Measurements from ENCODE around the gene KCNIP4.

Gene KCNIP4

DNA sequence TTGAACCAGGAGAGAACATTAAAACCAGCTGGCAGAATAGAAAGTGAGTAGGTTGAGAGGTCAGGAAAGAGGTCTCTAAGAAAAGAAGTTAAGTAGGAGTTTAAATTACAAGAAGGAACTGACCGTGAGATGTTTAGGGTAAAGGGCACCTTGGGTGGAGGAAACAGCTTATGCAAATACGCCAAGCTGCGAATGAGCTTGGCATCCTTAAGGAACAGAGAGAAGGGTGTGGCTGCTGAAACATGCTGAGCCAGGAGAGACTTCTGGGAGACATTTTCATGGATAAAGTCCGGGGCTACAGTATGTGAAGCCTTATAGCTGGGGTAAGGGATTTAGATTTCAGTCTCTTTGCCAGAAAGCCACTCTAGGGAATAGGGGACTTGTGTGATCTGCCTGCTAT, 249.1 kb downstream of the KCNIP4 start:
- no peaks in the 10 kb centered on the region for H3K36me3 ChIP-seq (ENCODE audit: control insufficient read depth, insufficient read depth, low read length)
- H3K4me3 ChIP-seq (ENCODE audit: low read length) = no peak overlapping the region
- no peaks in the 10 kb centered on the region for H3K9me3 ChIP-seq (ENCODE audit: control insufficient read depth, low read length)
- no peaks in the 10 kb centered on the region for H3K27me3 ChIP-seq (ENCODE audit: control insufficient read depth, insufficient read depth, low read length)
- peaks cover 8% of the 10 kb centered on the region for H3K4me1 ChIP-seq (ENCODE audit: control insufficient read depth, insufficient read depth, low read length)
- no peak overlapping the region for H3K9ac ChIP-seq (ENCODE audit: low read length)

DNA sequence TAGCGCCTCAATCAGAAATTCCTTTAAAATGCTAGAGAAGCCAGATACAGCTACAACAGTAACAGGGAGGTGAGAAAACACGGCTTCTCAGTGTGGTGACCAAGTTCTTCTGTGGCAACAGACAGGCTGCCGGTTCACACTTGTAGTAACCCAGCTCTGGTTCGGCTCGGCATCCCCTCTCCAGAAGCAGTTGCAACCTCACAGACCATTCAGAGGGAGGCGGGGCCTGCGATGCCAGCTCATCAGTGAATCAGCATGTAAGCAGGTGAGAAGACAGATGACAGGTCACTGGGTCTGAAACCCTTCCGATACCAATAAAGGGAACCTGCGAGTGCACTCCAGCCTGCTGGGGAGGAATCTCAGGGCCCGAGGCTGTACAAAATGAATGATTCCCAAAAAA, 251.0 kb downstream of the KCNIP4 start:
- Histone ChIP-seq H3K9ac (ENCODE audit: low read length) (no peak overlapping the region), H3K27me3 (ENCODE audit: control insufficient read depth, insufficient read depth, low read length) (no peaks in the 10 kb centered on the region), H3K4me3 (ENCODE audit: low read length) (no peak overlapping the region), H3K36me3 (ENCODE audit: control insufficient read depth, insufficient read depth, low read length) (no peaks in the 10 kb centered on the region), H3K9me3 (ENCODE audit: control insufficient read depth, low read length) (no peaks in the 10 kb centered on the region), H3K4me1 (ENCODE audit: control insufficient read depth, insufficient read depth, low read length) (peaks cover 8% of the 10 kb centered on the region)

DNA sequence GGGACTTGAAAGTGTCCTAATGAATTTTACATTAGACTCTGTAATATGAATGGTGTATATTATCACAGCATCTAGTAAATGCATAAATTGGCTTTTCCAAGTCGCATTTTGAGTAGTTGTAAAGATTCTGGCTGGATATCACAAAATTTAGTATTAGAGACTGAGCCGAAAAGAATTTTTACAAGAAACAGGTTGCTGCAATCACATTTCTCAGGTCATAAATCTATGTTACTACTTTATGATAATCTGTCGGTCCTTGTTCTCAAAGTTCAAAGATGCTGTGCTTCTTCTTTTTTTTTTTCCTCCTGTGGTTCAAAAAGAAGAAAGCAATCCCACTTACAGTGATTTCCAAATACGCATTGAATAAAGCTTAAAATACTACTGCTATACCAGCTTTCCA, 253.4 kb downstream of the KCNIP4 start:
- no peaks in the 10 kb centered on the region for H3K9me3 ChIP-seq (ENCODE audit: control insufficient read depth, low read length)
- H3K4me3 ChIP-seq (ENCODE audit: low read length) = no peak overlapping the region
- H3K36me3 ChIP-seq (ENCODE audit: control insufficient read depth, insufficient read depth, low read length) = no peaks in the 10 kb centered on the region
- peaks cover 8% of the 10 kb centered on the region for H3K4me1 ChIP-seq (ENCODE audit: control insufficient read depth, insufficient read depth, low read length)
- no peak overlapping the region for H3K9ac ChIP-seq (ENCODE audit: low read length)
- H3K27me3 ChIP-seq (ENCODE audit: control insufficient read depth, insufficient read depth, low read length) = no peaks in the 10 kb centered on the region

DNA sequence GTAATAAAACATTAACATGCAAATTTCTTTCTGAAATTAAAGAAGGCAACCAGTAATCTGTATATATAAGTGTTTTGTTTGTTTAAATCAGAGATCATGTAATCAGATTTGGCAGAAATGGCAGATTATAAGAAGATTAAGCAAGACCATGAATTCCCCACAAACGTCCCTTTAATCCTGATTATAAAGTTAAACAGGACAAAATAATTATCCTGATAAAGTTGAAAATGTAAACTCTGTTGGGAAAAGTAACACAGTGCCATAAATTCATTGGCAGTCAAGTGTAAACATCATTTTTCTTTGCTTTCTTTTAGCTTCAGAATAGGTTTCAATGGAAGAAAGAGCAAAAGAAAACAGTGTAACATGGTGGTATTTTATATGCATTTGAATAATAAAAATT, 256.3 kb downstream of the KCNIP4 start:
- Histone ChIP-seq H3K9ac (ENCODE audit: low read length) (no peak overlapping the region), H3K27me3 (ENCODE audit: control insufficient read depth, insufficient read depth, low read length) (no peaks in the 10 kb centered on the region), H3K9me3 (ENCODE audit: control insufficient read depth, low read length) (no peaks in the 10 kb centered on the region), H3K36me3 (ENCODE audit: control insufficient read depth, insufficient read depth, low read length) (no peaks in the 10 kb centered on the region), H3K4me3 (ENCODE audit: low read length) (no peak overlapping the region), H3K4me1 (ENCODE audit: control insufficient read depth, insufficient read depth, low read length) (no peaks in the 10 kb centered on the region)

DNA sequence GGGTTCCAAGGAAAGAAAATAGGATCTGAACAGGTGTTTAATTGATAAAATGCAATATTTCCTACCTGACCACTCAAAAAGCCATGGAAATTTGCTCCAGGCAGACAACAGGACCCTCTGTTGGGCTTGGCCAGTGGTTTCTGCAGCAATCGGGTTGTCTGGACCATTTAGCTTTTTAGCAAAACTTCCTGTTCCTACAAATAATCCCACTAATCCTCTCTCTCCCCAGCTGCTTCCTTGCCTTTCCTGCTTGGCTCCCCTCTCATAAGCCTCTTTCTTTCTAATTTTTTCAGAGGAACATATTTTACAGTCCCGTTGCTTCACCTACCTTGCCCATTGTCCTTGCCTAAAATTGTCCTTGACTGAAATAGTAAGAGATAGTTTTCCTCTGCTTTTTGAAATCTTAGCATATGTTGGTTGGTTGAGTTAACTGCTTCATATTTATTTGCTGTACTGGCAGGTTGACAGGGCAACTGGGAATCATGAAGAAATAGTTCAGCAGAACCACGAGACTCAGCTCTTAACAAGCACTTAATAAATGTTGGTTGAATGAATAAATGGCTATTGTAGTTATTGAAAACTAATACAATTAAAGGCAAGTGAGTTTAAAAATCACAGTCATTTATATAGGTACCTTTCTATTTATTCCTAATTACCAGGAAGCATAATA, 259.8 kb downstream of the KCNIP4 start:
- Histone ChIP-seq H3K4me3 (ENCODE audit: low read length) (no peak overlapping the region), H3K9ac (ENCODE audit: low read length) (no peak overlapping the region), H3K4me1 (ENCODE audit: control insufficient read depth, insufficient read depth, low read length) (no peaks in the 10 kb centered on the region), H3K27me3 (ENCODE audit: control insufficient read depth, insufficient read depth, low read length) (no peaks in the 10 kb centered on the region), H3K36me3 (ENCODE audit: control insufficient read depth, insufficient read depth, low read length) (no peaks in the 10 kb centered on the region), H3K9me3 (ENCODE audit: control insufficient read depth, low read length) (no peaks in the 10 kb centered on the region)

DNA sequence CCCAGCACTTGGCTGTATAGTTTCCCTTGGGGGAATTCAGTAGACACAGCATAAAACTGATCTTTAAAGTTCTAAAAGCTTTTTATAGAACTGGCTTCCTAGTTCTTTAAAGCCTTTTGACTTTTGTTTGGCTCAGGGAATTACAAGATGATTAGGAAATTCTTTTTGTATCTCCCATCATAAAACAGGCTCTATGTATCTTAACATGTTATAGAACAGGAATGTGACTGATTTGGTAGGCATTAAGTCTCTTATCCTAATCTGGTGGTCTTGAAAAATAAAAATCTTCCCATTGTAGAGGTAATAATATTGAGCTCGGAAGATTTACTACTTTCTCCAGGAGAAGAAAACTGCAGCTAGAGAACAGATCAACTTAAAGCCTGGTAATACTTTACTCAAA, 262.7 kb downstream of the KCNIP4 start:
- no peaks in the 10 kb centered on the region for H3K9me3 ChIP-seq (ENCODE audit: control insufficient read depth, low read length)
- no peak overlapping the region for H3K9ac ChIP-seq (ENCODE audit: low read length)
- no peaks in the 10 kb centered on the region for H3K27me3 ChIP-seq (ENCODE audit: control insufficient read depth, insufficient read depth, low read length)
- no peaks in the 10 kb centered on the region for H3K36me3 ChIP-seq (ENCODE audit: control insufficient read depth, insufficient read depth, low read length)
- H3K4me3 ChIP-seq (ENCODE audit: low read length) = no peak overlapping the region
- H3K4me1 ChIP-seq (ENCODE audit: control insufficient read depth, insufficient read depth, low read length) = no peaks in the 10 kb centered on the region

DNA sequence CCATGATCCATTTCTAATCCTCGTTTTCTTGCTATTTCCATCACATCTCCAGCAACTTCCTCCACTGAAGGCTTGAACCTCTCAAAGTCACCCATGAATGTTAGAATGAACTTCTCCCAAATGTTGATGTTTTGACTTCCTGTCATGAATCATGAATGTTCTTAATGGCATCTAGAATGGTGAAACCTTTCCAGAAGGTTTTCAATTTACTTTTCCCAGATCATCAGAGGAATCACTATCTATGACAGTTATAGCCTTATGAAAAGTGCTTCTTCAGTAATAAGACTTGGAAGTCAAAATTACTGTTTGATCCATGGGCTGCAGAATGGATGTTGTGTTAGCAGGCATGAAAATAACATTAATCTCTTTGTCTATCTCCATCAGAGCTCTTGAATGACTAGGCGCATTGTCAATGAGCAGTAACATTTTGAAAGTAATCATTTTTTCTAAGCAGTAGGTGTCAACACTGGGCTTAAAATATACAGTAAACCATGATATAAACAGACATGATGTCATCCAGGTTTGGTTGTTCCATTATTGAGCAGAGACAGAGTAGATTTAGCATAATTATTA, 268.2 kb downstream of the KCNIP4 start:
- no peaks in the 10 kb centered on the region for H3K4me1 ChIP-seq (ENCODE audit: control insufficient read depth, insufficient read depth, low read length)

DNA sequence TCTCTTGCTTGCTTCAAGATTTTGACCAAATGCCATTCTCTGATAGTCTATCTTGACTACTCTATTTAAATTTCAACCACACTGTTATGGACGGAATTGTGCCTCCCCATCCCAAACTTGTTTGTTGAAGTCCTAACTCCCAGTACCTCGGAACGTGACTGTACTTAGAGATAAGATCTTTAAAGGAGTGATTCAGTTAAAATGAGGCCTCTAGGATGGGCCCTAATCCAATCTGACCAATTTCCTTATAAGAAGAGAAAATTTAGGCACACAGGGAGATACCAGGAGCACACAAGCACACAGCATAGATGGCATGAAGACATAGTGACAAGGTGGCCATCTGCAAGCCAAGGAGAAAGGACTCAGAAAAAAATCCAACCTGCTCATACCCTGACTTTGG, 269.9 kb downstream of the KCNIP4 start:
- no peaks in the 10 kb centered on the region for H3K4me1 ChIP-seq (ENCODE audit: control insufficient read depth, insufficient read depth, low read length)
- H3K9ac ChIP-seq (ENCODE audit: low read length) = no peak overlapping the region
- H3K9me3 ChIP-seq (ENCODE audit: control insufficient read depth, low read length) = no peaks in the 10 kb centered on the region
- H3K27me3 ChIP-seq (ENCODE audit: control insufficient read depth, insufficient read depth, low read length) = no peaks in the 10 kb centered on the region
- no peaks in the 10 kb centered on the region for H3K36me3 ChIP-seq (ENCODE audit: control insufficient read depth, insufficient read depth, low read length)
- H3K4me3 ChIP-seq (ENCODE audit: low read length) = no peak overlapping the region

More for the DNA sequence above, 268.2 kb downstream of the KCNIP4 start:
- no peak overlapping the region for H3K9ac ChIP-seq (ENCODE audit: low read length)
- H3K4me3 ChIP-seq (ENCODE audit: low read length) = no peak overlapping the region
- no peaks in the 10 kb centered on the region for H3K9me3 ChIP-seq (ENCODE audit: control insufficient read depth, low read length)
- no peaks in the 10 kb centered on the region for H3K36me3 ChIP-seq (ENCODE audit: control insufficient read depth, insufficient read depth, low read length)
- H3K27me3 ChIP-seq (ENCODE audit: control insufficient read depth, insufficient read depth, low read length) = no peaks in the 10 kb centered on the region

DNA sequence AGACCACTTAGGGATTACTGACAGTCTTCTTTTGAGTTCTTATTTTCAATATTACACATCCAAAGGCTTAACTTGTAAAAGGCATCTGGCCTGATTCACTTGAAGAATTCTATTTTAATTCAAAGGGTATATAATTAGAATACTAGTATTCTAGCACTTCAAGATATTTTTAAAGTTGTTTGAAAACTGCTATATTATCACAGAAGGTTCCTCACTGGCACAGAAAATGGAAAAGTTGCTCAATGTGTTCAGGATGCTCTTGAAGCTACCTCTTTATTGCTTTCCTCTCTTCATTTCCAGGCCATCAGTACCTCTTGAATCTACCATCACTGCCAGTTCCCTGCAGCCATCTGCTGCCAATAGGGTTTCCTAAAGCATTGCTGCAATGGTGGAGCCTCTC, 271.4 kb downstream of the KCNIP4 start:
- no peaks in the 10 kb centered on the region for H3K36me3 ChIP-seq (ENCODE audit: control insufficient read depth, insufficient read depth, low read length)
- no peaks in the 10 kb centered on the region for H3K9me3 ChIP-seq (ENCODE audit: control insufficient read depth, low read length)
- H3K4me3 ChIP-seq (ENCODE audit: low read length) = no peak overlapping the region
- H3K9ac ChIP-seq (ENCODE audit: low read length) = no peak overlapping the region
- no peaks in the 10 kb centered on the region for H3K4me1 ChIP-seq (ENCODE audit: control insufficient read depth, insufficient read depth, low read length)
- no peaks in the 10 kb centered on the region for H3K27me3 ChIP-seq (ENCODE audit: control insufficient read depth, insufficient read depth, low read length)

DNA sequence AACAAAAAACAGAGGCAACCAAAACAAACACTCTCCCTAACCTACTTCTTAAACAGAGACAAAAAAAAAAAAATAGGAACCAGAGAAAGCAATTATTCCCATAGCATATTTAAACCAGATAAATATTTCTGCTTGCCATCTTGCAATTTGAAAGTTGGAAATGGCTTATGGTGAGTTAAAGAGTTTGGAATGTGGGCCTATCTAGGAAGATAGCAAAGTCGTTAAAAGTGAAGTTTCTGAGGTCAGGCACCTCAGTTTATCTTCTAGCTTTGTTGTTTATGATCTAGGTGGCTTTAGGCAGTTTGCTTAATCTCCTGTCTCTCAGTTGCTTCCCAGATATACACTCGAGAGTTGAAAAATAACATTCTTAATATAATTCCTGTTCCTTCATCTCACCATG, 284.2 kb downstream of the KCNIP4 start:
- H3K36me3 ChIP-seq (ENCODE audit: control insufficient read depth, insufficient read depth, low read length) = no peaks in the 10 kb centered on the region
- H3K27me3 ChIP-seq (ENCODE audit: control insufficient read depth, insufficient read depth, low read length) = no peaks in the 10 kb centered on the region
- H3K4me3 ChIP-seq (ENCODE audit: low read length) = no peak overlapping the region
- no peaks in the 10 kb centered on the region for H3K4me1 ChIP-seq (ENCODE audit: control insufficient read depth, insufficient read depth, low read length)
- H3K9me3 ChIP-seq (ENCODE audit: control insufficient read depth, low read length) = no peaks in the 10 kb centered on the region
- no peak overlapping the region for H3K9ac ChIP-seq (ENCODE audit: low read length)

DNA sequence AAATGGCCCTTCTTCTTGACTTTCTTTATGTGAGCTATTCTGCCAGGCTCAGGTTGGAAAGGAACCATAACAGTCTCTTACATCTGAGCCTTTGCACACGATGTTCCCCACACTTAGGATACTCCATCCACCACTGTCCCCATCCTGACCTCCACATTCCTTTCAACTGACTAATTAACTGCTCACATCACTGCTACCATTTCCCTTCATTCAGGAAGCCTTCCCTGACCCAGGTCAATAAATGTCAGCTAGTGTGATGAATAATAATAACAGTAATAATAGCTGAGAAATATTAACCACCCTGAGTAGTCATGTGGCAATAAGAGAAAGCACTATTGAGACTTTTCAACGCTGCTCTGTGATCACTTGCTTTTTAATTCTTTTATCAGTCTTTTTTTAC, 291.7 kb downstream of the KCNIP4 start:
- Histone ChIP-seq H3K27me3 (ENCODE audit: control insufficient read depth, insufficient read depth, low read length) (no peaks in the 10 kb centered on the region), H3K9me3 (ENCODE audit: control insufficient read depth, low read length) (no peaks in the 10 kb centered on the region), H3K4me1 (ENCODE audit: control insufficient read depth, insufficient read depth, low read length) (no peaks in the 10 kb centered on the region), H3K4me3 (ENCODE audit: low read length) (no peak overlapping the region), H3K36me3 (ENCODE audit: control insufficient read depth, insufficient read depth, low read length) (no peaks in the 10 kb centered on the region), H3K9ac (ENCODE audit: low read length) (no peak overlapping the region)

DNA sequence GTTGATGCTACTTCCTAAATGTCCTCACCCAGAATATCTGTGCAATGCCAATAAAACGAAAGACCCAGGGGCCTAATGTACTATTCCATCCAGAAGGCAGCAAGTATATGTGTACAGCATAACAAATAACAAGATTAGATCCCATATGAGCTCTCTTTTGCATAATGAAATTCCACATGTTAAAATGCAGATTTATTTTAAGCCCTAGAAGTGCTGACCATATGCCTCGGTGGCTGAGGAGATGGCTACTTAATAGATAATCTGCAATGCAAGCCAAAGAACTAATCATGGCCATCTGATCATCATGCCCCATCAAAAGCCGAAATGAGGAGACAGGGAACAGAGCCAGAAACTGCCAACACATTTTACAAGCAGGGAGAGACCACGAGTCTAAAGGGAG, 293.5 kb downstream of the KCNIP4 start:
- Histone ChIP-seq H3K4me1 (ENCODE audit: control insufficient read depth, insufficient read depth, low read length) (no peaks in the 10 kb centered on the region), H3K9ac (ENCODE audit: low read length) (no peak overlapping the region), H3K27me3 (ENCODE audit: control insufficient read depth, insufficient read depth, low read length) (peaks cover 6% of the 10 kb centered on the region), H3K4me3 (ENCODE audit: low read length) (no peak overlapping the region), H3K36me3 (ENCODE audit: control insufficient read depth, insufficient read depth, low read length) (no peaks in the 10 kb centered on the region), H3K9me3 (ENCODE audit: control insufficient read depth, low read length) (no peaks in the 10 kb centered on the region)

All from mucosa of stomach (tissue), 1 donor.